Endometrial microvascular endothelial cells (primary cell): ENCODE data around the gene NT5M. TPM values are rescaled to one million over a fixed set of nuclear protein-coding genes. Genes with fewer than 3 reads are reported as not detected.
"Not testable (repeated sequence)": the region's sequence is repeated elsewhere in the genome, so short reads cannot be mapped to it uniquely, and the experiment has no call there.

Experiments
- in situ Hi-C: cut with HindIII; loops from 2 replicates; pipeline ENCODE4 v1.10.0; 2017; ENCODE audit warnings: low sequenced_read_pairs, low pct_unique_long_range_greater_than_20kb; ENCODE audit errors: inconsistent ontology term
- total RNA-seq: library from RNA; depleted of rRNA; stranded (reverse); fragments of >200 nt; gene quantifications from one replicate; pipeline ENCODE4 v1.2.3, GENCODE V29; 2015; ENCODE audit errors: inconsistent ontology term

The NT5M gene
- total RNA-seq, 1 donor from 2014 or later = 1.7 TPM

DNA sequence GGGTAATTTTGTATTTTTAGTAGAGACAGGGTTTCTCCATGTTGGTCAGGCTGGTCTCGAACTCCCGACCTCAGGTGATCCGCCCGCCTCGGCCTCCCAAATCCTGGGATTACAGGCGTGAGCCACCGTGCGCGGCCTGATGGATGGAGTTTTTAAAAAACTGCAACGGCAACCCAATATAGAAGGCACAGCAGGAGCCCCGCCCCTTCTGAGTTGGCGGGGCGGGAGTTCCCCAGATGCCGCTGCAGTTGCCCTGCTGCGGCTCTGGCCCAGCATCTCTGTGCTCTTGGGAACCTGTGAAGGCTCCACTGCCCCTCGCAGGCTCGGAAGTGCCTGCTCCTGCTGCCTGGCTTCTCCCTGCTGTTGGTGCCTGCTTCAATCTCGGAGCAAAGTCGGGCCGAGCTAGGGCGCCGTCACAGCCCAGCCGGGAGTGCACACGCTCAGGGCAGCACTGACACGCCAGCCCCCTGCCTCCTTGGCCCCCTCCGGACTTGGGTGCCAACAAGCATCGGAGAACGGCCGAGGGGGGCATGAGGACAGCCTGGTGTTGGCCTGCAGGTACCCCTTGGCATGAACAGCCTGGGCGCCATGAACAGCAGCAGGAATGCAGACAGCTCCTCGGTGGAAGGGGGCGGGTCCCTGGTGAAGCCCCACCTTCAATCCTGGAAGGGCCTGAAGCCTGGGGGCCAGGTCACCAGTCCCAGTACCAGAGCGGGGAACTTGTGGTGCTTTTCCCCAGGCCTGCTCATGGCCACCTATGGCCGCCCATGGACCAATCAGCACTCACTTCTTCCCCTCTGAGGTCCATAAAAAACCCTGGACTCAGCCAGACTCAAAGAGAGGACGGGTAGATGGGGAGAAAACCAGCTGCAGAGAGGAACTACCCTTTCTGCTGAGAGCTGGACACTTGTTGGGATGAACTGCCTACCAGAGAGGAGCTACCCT, 2.3 kb upstream of the NT5M start:
- in situ Hi-C loops = no loop called here

DNA sequence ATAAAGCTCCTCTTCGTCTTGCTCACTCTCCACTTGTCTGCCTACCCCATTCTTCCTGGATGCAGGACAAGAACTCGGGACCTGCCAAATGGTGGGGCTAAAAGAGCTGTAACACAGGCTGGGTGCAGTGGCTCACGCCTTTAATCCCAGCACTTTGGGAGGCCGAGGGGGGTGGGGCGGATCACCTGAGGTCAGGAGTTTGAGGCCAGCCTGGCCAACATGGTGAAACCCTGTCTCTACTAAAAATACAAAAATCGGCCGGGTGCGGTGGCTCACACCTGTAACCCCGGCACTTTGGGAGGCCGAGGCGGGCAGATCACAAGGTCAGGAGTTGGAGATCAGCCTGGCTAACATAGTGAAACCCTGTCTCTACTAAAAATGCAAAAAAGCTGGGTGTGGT, 1.5 kb upstream of the NT5M start:
- in situ Hi-C loops = not testable (repeated sequence)

GRCh38 chr17:17303847-17304490, 796 bp downstream of the NT5M start:
- in situ Hi-C loops = no loop called here

DNA sequence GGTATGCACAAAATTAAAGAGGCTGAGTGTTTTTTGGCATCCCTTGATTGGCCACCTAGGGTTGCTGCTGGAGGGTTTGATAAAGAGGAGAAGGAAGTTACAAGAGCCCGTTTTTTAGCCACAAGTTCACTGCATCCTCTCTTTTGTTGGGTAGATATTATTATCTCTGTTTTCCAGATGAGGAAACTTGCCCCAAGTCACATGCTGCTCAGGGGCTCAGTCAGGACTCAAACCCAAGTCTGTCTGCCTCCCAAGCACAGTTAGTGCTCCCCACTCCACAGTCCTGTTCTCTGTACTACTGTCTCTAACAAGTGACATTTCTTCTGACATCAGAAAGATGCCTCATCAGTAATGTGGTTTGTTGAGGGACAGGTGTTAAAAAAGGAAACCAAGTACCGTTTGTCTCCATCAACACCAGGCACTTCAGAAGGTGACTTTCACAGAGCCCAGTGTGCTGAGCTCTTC, 1.4 kb downstream of the NT5M start:
- in situ Hi-C loops = no loop called here

GRCh38 chr17:17305281-17305801, 2.2 kb downstream of the NT5M start:
- in situ Hi-C loops = no loop called here

- in situ Hi-C loops = no loop called here
Observed at GRCh38 chr17:17309356-17309755, 6.2 kb downstream of the NT5M start.

DNA sequence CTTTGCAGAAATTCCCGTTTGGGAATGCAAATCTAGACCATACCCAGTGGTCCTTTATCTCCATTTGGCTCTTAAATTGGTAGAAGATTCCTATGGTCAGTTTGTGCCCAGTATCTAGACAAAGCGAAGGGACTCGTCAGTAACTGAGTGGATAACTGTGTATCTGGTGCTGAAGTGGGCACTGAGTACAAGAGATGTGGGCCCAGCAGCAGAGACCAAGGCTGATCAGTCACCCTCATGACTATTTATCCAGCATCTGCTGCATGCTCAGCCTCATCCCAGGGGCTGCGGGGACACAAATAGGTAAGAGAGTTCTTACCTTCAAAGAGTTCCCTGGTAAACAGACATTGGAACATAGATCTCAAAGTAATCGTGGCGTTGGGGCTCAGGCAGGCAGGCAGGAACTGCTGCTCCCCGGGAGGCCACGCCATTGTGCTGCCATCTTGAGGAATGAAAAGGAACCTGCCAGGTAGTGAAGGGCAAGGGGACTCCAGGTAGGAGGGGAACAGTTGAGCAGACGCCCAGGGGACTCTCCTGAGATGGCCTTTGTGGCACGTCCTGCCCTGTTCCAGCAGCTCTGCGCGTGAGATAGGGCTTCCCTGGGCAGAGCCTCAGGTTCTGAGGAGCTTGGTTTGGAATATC, 10.3 kb downstream of the NT5M start:
- in situ Hi-C loops = no loop called here

GRCh38 chr17:17314501-17315071, 11.4 kb downstream of the NT5M start:
- in situ Hi-C loops = no loop called here

- in situ Hi-C loops = no loop called here
Observed at GRCh38 chr17:17315142-17315821, 12.1 kb downstream of the NT5M start.

GRCh38 chr17:17320188-17320910, 17.2 kb downstream of the NT5M start:
- in situ Hi-C loops = no loop called here

DNA sequence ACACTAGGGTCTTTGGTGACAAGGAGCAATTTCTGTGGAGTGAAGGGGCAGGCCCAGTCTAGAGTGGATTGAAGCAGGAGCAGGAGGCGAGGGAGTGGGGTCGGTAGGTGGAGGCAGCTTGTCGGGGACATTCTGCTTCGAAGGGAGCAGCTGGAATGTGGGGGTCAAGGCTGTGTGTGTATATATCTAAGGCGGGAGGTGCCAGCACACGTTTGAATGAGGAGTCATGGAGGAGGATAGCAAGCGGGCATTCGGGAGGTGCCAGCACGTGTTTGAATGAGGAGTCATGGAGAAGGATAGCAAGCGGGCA, 17.7 kb downstream of the NT5M start:
- in situ Hi-C loops = no loop called here

DNA sequence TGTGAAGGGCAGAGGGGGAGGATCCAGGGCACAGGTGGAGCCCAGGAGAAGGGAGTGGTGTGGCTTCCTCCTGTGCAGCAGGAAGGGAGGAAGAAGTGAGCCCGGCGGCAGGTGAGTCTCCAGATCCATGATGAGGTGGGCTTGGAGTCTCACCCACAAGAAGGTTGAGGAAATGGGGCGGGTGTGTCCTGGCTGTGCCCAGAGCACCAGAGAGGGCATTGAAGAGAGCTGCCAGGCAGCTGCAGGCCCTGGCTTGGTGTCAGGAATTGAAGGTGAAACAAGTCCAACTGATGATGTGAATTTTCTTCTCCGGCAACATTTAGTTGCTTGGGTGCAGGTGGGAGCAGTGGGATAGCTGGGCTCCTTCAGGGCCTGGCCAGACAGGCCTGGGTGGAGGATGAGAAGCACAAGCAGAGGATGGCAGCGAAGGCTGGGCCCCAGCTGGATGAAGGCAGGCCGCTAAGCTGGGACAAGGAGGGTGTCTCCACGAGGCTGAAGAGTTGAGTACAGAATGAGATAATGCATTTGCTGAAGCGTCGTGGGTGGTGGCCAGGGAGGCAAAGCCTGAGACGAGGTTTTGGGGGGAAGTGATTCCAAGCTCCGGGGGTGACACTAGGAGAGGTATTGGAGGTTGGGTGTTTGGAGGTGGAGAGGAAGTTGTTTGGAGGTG, 18.3 kb downstream of the NT5M start:
- in situ Hi-C loops = no loop called here

DNA sequence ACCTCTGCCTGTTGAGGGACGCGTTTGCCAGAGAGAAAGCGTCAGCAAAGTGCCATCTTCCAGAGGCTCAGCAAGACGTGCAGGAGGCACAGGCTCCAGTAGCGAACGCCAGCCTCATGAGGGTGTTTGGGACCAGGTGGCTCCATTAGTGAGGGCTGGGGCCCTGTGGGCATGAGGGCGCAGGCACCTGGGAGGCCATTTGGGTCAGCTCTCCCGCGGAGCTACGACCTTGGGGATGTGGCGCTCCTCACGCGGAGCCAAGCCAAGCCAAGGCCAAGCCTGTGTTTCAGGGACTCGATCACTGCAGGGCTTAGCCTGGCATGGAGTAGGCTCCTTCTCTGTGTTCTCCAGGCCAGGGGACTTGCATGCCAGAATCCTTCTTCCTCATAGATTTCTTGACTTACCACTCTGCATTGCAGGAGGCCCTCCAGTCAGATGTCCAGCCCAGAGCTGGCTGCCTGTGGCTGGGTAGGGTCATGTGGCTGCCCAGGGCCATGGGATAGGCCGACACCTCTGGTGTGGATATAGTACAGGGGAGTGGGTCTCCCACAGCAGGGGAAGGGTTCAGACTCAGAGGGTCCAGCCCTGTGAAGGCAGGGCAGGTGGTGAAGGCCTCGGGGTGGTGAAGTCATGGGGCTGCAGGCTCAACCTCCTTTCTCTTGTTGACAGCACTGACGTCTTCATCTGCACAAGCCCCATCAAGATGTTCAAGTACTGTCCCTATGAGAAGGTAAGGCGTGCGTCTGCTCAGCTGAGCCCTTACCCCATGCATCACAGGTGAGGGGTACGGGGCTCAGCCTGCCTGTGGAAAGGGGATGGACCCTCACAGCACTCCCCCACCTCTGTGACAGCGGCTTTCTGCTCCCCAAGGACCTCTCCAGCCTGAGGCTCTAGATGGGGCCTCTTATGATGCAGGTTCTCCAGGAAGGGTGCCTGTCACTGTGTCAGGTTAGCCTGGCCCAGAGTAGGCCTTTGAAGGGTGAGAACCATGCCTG, 19.6 kb downstream of the NT5M start:
- in situ Hi-C loops = no loop called here

DNA sequence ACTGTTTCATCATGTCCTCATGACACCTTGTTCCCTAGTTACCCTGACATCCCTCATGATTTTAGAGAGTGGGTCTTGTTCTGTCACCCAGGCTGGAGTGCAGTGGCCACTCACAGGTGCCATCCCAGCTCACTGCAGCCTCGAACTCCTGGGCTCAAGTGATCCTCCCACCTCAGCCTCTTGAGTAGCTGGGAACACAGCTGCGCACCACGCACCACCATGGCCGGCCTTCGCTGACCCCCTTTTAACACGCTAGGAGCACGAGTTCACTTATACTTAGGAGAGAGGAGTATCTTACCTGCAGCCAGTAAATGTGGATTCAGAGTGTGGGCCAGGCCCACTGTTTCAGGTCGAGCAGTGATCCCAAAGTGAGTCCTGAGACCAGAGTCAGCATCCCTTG, 21.4 kb downstream of the NT5M start:
- in situ Hi-C loops = no loop called here

DNA sequence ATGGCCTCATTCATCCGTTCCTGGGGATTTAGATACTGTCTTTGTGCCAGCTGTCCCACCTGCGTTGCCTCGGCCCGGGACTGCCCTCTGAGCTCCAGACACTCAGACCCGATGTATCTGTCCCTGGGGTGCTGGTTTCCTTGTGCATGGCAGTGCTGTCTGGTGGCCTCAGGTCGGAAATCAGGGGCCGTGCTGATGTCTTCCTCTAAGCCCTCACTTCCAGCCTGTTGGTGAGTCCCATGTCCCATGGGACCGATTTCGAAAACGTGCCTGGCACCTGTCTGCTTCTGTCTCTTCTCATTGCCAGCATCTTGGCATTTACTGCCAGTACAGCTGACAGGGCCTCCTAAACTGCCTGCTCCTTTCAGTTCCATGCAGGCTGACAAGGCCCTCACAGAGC, 22.1 kb downstream of the NT5M start:
- in situ Hi-C loops = no loop called here

GRCh38 chr17:17325816-17326215, 22.6 kb downstream of the NT5M start:
- in situ Hi-C loops = no loop called here
